HCT116 (cell line): ENCODE results near the gene VPS26B. TPM values are rescaled to one million over a fixed set of nuclear protein-coding genes. Genes with fewer than 3 reads are reported as not detected.
"Not testable (repeated sequence)": the region's sequence is repeated elsewhere in the genome, so short reads cannot be mapped to it uniquely, and the experiment has no call there.

Experiments used
- ATAC-seq: fragments of 200-7000 bp; cut with Tn5 transposase; 2 replicates; pipeline ENCODE4 v1.9.1; 2020; ENCODE audit warnings: mild to moderate bottlenecking, moderate library complexity
- BruUV-seq: library from RNA; stranded (reverse); fragments of 400-500 nt; replicated peaks from 2 replicates; lab custom pipeline; 2021; lab: Mats Ljungman, UMichigan
- CTCF ChIA-PET: fragments of 300-600 bp; sonication (Branson Sonifier 250); formaldehyde crosslinking; loops from one replicate; lab custom pipeline; 2021; ENCODE audit warnings: antibody characterized with exemption; lab: Charles Lee
- POLR2A ChIA-PET: fragments of 300-600, 350-600 bp; sonication (Branson Sonifier 250); formaldehyde crosslinking; loops from one replicate; lab custom pipeline; 2021; ENCODE audit warnings: antibody characterized with exemption; lab: Charles Lee
- RAD21 ChIA-PET, 2 experiments: fragments of 300-600 bp; sonication (Branson Sonifier 250); formaldehyde crosslinking; loops; one replicate each; lab custom pipeline; 2023; ENCODE audit warnings: low total read pairs in 2 of 2; ENCODE audit not compliant: uncharacterized antibody in 2 of 2, unreplicated experiment in 2 of 2, low non-redundant PET in 1 of 2; lab: Charles Lee
- DNase-seq: peaks from one replicate; pipeline ENCODE4 v3.0.0-alpha.2; 2010; ENCODE audit warnings: low read depth, low spot score
- H2AFZ ChIP-seq: fragments of 200-600 bp; shearing (Covaris generic), sonication (generic); 2 replicates; pipeline ENCODE4 v1.6.1; 2017; ENCODE audit warnings: low read depth, mixed run types, mixed read lengths, antibody characterized with exemption, low read length; ENCODE audit not compliant: poor library complexity, severe bottlenecking
- H3K27ac ChIP-seq: 2 replicates; pipeline ENCODE4 v1.5.1; 2012; ENCODE audit warnings: low read depth, low read length
- H3K27me3 ChIP-seq: fragments of 200-600 bp; sonication (generic); 2 replicates; pipeline ENCODE4 v1.6.1; 2016; ENCODE audit warnings: mixed run types, low read length, mixed read lengths; ENCODE audit not compliant: insufficient read depth
- H3K36me3 ChIP-seq, 2 experiments: fragments of 200-500 bp in 1 of 2; fragments of 200-600 bp in 1 of 2; sonication (Bioruptor generic) in 1 of 2; sonication (generic) in 1 of 2; 2 replicates each; pipeline versions ENCODE4 v1.5.1 to v1.6.1; 2014 to 2016; ENCODE audit warnings: low read length in 2 of 2, inconsistent platforms in 1 of 2, mixed read lengths in 1 of 2, mixed run types in 1 of 2; ENCODE audit not compliant: insufficient read depth in 2 of 2, control insufficient read depth in 1 of 2
- H3K4me1 ChIP-seq, 2 experiments: fragments of 200-600 bp in 1 of 2; sonication (generic) in 1 of 2; 2 replicates each; pipeline versions ENCODE4 v1.5.1 to v1.6.1; 2012 to 2017; ENCODE audit warnings: low read length in 2 of 2, inconsistent platforms in 1 of 2, mild to moderate bottlenecking in 1 of 2, mixed read lengths in 1 of 2, mixed run types in 1 of 2, moderate library complexity in 1 of 2; ENCODE audit not compliant: insufficient read depth in 2 of 2, control insufficient read depth in 1 of 2
- H3K4me2 ChIP-seq: fragments of 200-600 bp; sonication (generic); 2 replicates; pipeline ENCODE4 v1.6.1; 2017; ENCODE audit warnings: mixed run types, low read length, mixed read lengths
- H3K4me3 ChIP-seq, 2 experiments: fragments of 200-600 bp in 1 of 2; sonication (generic) in 1 of 2; replicated peaks in 1 of 2; 2 replicates each; pipeline ENCODE4 v1.5.1; 2011 to 2016; ENCODE audit warnings: low read length in 2 of 2, control low read depth in 1 of 2, low read depth in 1 of 2, mild to moderate bottlenecking in 1 of 2, mixed read lengths in 1 of 2, mixed run types in 1 of 2
- H3K79me2 ChIP-seq: fragments of 200-600 bp; sonication (generic); 2 replicates; pipeline ENCODE4 v1.6.1; 2017; ENCODE audit warnings: mild to moderate bottlenecking, mixed run types, low read length, moderate library complexity, mixed read lengths; ENCODE audit not compliant: insufficient read depth
- H3K9ac ChIP-seq: fragments of 200-600 bp; sonication (generic); 2 replicates; pipeline ENCODE4 v1.6.1; 2016; ENCODE audit warnings: low read length, mixed read lengths
- H3K9me2 ChIP-seq: fragments of 200-600 bp; sonication (generic), shearing (Covaris generic); 2 replicates; pipeline ENCODE4 v1.6.1; 2017; ENCODE audit warnings: mixed run types, mild to moderate bottlenecking, moderate library complexity; ENCODE audit not compliant: insufficient read depth
- H3K9me3 ChIP-seq, 2 experiments: fragments of 200-500 bp in 1 of 2; fragments of 200-600 bp in 1 of 2; sonication (Bioruptor generic) in 1 of 2; sonication (generic) in 1 of 2; 2 replicates each; pipeline ENCODE4 v1.6.1; 2014 to 2017; ENCODE audit warnings: low read length in 2 of 2, mixed read lengths in 2 of 2, inconsistent platforms in 1 of 2, low read depth in 1 of 2, mild to moderate bottlenecking in 1 of 2, mixed run types in 1 of 2, moderate library complexity in 1 of 2; ENCODE audit not compliant: control insufficient read depth in 1 of 2, insufficient read depth in 1 of 2
- H4K20me1 ChIP-seq: fragments of 200-600 bp; sonication (generic), shearing (Covaris generic); 2 replicates; pipeline ENCODE4 v1.6.1; 2017; ENCODE audit warnings: mixed run types, mild to moderate bottlenecking, moderate library complexity; ENCODE audit not compliant: insufficient read depth
- CEBPB ChIP-seq: IDR thresholded peaks from 2 replicates; pipeline ENCODE4 v1.6.1; 2012; ENCODE audit warnings: low read depth
- CTCF ChIP-seq, 3 experiments: fragments of 200-600 bp in 1 of 3; sonication (generic) in 1 of 3; IDR thresholded peaks in 2 of 3; conservative IDR thresholded peaks in 1 of 3; 2 replicates each; pipeline ENCODE4 v1.5.1; 2012 to 2017; ENCODE audit warnings: low read depth in 2 of 3, low read length in 2 of 3, antibody characterized with exemption in 1 of 3, borderline replicate concordance in 1 of 3, control low read depth in 1 of 3, mild to moderate bottlenecking in 1 of 3, mixed read lengths in 1 of 3, mixed run types in 1 of 3, moderate library complexity in 1 of 3; ENCODE audit not compliant: insufficient read depth in 1 of 3
- EGR1 ChIP-seq: IDR thresholded peaks from 2 replicates; pipeline ENCODE4 v1.6.1; 2012; ENCODE audit warnings: low read depth
- EZH2 ChIP-seq: fragments of 200-600 bp; sonication (generic); IDR thresholded peaks from 2 replicates; pipeline ENCODE4 v1.6.1; 2017; ENCODE audit warnings: antibody characterized with exemption, mixed run types
- FOSL1 ChIP-seq: IDR thresholded peaks from 2 replicates; pipeline ENCODE4 v1.6.1; 2012; ENCODE audit warnings: low read depth
- JUND ChIP-seq: IDR thresholded peaks from 2 replicates; pipeline ENCODE4 v1.6.1; 2012
- POLR2A ChIP-seq: IDR thresholded peaks from 2 replicates; pipeline ENCODE4 v1.7.0; 2011; ENCODE audit warnings: borderline replicate concordance; ENCODE audit not compliant: insufficient read depth, insufficient read length; ENCODE audit errors: extremely low read depth
- SIN3A ChIP-seq: IDR thresholded peaks from 2 replicates; pipeline ENCODE4 v1.6.1; 2012; ENCODE audit warnings: low read depth
- SRF ChIP-seq: IDR thresholded peaks from 2 replicates; pipeline ENCODE4 v1.6.1; 2012; ENCODE audit warnings: low read depth
- YY1 ChIP-seq: IDR thresholded peaks from 2 replicates; pipeline ENCODE4 v1.6.1; 2011; ENCODE audit warnings: low read length, low read depth, moderate library complexity, mild to moderate bottlenecking; ENCODE audit not compliant: insufficient replicate concordance; ENCODE audit errors: extremely low read depth
- ZFX ChIP-seq: fragments of 450-650 bp; IDR thresholded peaks from 2 replicates; pipeline ENCODE4 v1.6.1; 2017
- ZNF274 ChIP-seq: fragments of 200-500 bp; sonication (Bioruptor generic); IDR thresholded peaks from 2 replicates; pipeline ENCODE4 v1.6.1; 2014; ENCODE audit warnings: mild to moderate bottlenecking, low read depth, low read length, inconsistent platforms
- intact Hi-C: fragments of 100-400 bp; cut with micrococcal nuclease; formaldehyde crosslinking; loops from 2 replicates; pipeline ENCODE4 v1.10.0; 2022
- total RNA-seq: library from RNA; stranded (reverse); gene quantifications from one replicate; pipeline ENCODE4 v1.2.1, GENCODE V29; 2021; ENCODE audit not compliant: unreplicated experiment
- TF ChIP-seq, protein P1 (sequence below): IDR thresholded peaks from 2 replicates; pipeline ENCODE4 v1.6.1; 2012

The VPS26B gene
- total RNA-seq, 1 experiment from 2014 or later, result 26.6 TPM

DNA sequence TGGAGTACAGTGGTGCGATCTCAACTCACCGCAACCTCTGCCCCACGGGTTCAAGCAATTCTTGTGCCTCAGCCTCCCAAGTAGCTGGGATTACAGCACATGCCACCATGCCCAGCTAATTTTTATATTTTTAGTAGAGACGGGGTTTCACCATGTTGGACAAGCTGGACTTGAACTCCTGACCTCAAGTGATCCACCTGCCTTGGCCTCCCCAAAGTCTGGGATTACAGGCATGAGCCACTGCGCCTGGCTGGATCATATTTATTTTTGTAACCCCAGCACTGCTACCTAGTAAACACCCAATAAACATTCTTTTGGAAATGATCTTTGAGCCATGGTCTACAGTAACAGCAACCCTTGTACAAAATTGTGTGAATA, 30.7 kb downstream of the VPS26B start:
- intact Hi-C loops, result loop anchor here (10.0 kb wide), 2 partner anchors 320 to 330 kb away; no protein-coding TSS in a partner anchor
- Histone ChIP-seq H3K4me2 (peak overlapping the region; percentile 87; the same call in 1 of the 2 replicates), H3K79me2 (peaks cover 23% of the 10 kb centered on the region)
- POLR2A ChIA-PET, H3K9me3 ChIP-seq, H3K36me3 ChIP-seq, H3K4me1 ChIP-seq, H2AFZ ChIP-seq, H3K27me3 ChIP-seq, BruUV-seq, ATAC-seq, H4K20me1 ChIP-seq, RAD21 ChIA-PET, DNase-seq, H3K9ac ChIP-seq, CTCF ChIA-PET, H3K4me3 ChIP-seq, H3K9me2 ChIP-seq, H3K27ac ChIP-seq: not testable (repeated sequence)

DNA sequence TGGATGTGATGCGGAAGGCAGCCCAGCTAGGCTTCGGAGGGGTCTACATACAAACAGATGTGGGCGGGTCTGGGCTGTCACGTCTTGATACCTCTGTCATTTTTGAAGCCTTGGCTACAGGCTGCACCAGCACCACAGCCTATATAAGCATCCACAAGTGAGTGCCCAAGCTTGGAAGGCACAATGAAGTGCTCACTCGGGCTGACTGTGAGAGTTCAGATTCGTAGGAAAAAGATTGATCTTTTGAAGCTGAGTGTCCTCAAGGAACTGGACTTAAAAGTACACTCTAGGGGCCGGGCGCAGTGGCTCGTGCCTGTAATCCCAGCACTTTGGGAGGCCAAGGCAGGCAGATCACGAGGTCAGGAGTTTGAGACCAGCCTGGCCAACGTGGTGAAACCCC, 32.6 kb downstream of the VPS26B start:
- ATAC-seq (no peak), DNase-seq (no peak)
- Histone ChIP-seq H3K27ac (no peak overlapping the region), H3K4me3 (no peak overlapping the region), H3K4me2 (no peak overlapping the region), H3K36me3 (peaks cover 0 to 6% of the 10 kb centered on the region in 2 experiments; a peak in 1 of 4 replicates), H3K27me3 (no peaks in the 10 kb centered on the region), H4K20me1 (no peaks in the 10 kb centered on the region), H3K9me3 (no peaks in the 10 kb centered on the region), H3K9ac (no peak overlapping the region), H2AFZ (no peak overlapping the region), H3K4me1 (peaks cover 2 to 9% of the 10 kb centered on the region in 2 experiments; a peak in 2 of 4 replicates), H3K79me2 (peaks cover 23% of the 10 kb centered on the region), H3K9me2 (no peaks in the 10 kb centered on the region)
- intact Hi-C loops, result loop anchor here (10.0 kb wide), 2 partner anchors 318 to 332 kb away; no protein-coding TSS in a partner anchor
- CTCF ChIA-PET, result no interaction called here
- RAD21 ChIA-PET, result no interaction called here
- TF ChIP-seq CEBPB (no peak), ZFX (no peak), SIN3A (no peak), CTCF (IDR thresholded peaks at IDR 0.05 in 2 of 3, conservative IDR thresholded peaks at IDR 0.05 in 1 of 3; ENCODE audit: borderline replicate concordance in 1 of 3, insufficient read depth in 1 of 3, low read depth in 2 of 3, low read length in 2 of 3) (no peak), EZH2 (no peak), SRF (no peak), JUND (no peak), FOSL1 (no peak), YY1 (no peak), POLR2A (no peak), ZNF274 (no peak), EGR1 (no peak)
- TF ChIP-seq, protein P1, sequence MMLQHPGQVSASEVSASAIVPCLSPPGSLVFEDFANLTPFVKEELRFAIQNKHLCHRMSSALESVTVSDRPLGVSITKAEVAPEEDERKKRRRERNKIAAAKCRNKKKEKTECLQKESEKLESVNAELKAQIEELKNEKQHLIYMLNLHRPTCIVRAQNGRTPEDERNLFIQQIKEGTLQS, result no peak
- POLR2A ChIA-PET, result no interaction called here
- BruUV-seq, result no TSS peak
